CD8-positive, alpha-beta memory T cell (primary cell): Measurements from ENCODE around the gene SIL1. TPM values are rescaled to one million over a fixed set of nuclear protein-coding genes. Genes with fewer than 3 reads are reported as not detected.
"Not testable (repeated sequence)": the region's sequence is repeated elsewhere in the genome, so short reads cannot be mapped to it uniquely, and the experiment has no call there.

Experiments
- CTCF ChIA-PET: fragments of 350-600 bp; sonication (Branson Sonifier 250); formaldehyde crosslinking; loops from one replicate; lab custom pipeline; 2021; ENCODE audit warnings: antibody characterized with exemption; lab: Charles Lee
- POLR2A ChIA-PET: fragments of 350-600 bp; sonication (Branson Sonifier 250); formaldehyde crosslinking; loops from one replicate; lab custom pipeline; 2021; ENCODE audit warnings: antibody characterized with exemption; lab: Charles Lee
- DNase-seq, 5 donors: peaks; one replicate each; pipeline versions ENCODE4 v3.0.0 to v3.0.0-alpha.2; 2020 to 2022; ENCODE audit warnings: mixed read lengths in 1 of 5
- H3K27ac ChIP-seq: one replicate; pipeline ENCODE4 v1.7.0; 2013; ENCODE audit warnings: low read depth, mild to moderate bottlenecking, low read length, moderate library complexity
- H3K27me3 ChIP-seq: 2 replicates; pipeline ENCODE4 v1.7.0; 2013; ENCODE audit warnings: low read length, mild to moderate bottlenecking; ENCODE audit not compliant: insufficient read depth, poor library complexity, severe bottlenecking
- H3K36me3 ChIP-seq: 2 replicates; pipeline ENCODE4 v1.7.0; 2013; ENCODE audit warnings: mild to moderate bottlenecking, low read length, moderate library complexity; ENCODE audit not compliant: insufficient read depth
- H3K4me1 ChIP-seq: 2 replicates; pipeline ENCODE4 v1.7.0; 2013; ENCODE audit warnings: mild to moderate bottlenecking, low read length, moderate library complexity; ENCODE audit not compliant: insufficient read depth
- H3K4me3 ChIP-seq: 2 replicates; pipeline ENCODE4 v1.7.0; 2013; ENCODE audit warnings: mild to moderate bottlenecking, low read length
- H3K9me3 ChIP-seq: 2 replicates; pipeline ENCODE4 v1.7.0; 2013; ENCODE audit warnings: mild to moderate bottlenecking, low read length
- H3K27ac Mint-ChIP-seq, 8 donors: one replicate each; pipeline ENCODE4 v1.8.0; 2020 to 2021; ENCODE audit warnings: mixed read lengths in 8 of 8, mild to moderate bottlenecking in 6 of 8, inconsistent platforms in 3 of 8, moderate library complexity in 3 of 8
- H3K27me3 Mint-ChIP-seq, 2 donors: one replicate each; pipeline ENCODE4 v1.8.0; 2020 to 2021; ENCODE audit warnings: mixed read lengths in 2 of 2, mild to moderate bottlenecking in 1 of 2, moderate library complexity in 1 of 2
- H3K36me3 Mint-ChIP-seq, 3 donors: one replicate each; pipeline ENCODE4 v1.8.0; 2020 to 2021; ENCODE audit warnings: mixed read lengths in 3 of 3, inconsistent platforms in 1 of 3, mild to moderate bottlenecking in 1 of 3
- H3K4me1 Mint-ChIP-seq, 3 donors: one replicate each; pipeline ENCODE4 v1.8.0; 2020 to 2021; ENCODE audit warnings: mixed read lengths in 3 of 3, inconsistent platforms in 1 of 3, mild to moderate bottlenecking in 1 of 3
- H3K4me3 Mint-ChIP-seq, 7 donors: one replicate each; pipeline ENCODE4 v1.8.0; 2020 to 2021; ENCODE audit warnings: mixed read lengths in 7 of 7, mild to moderate bottlenecking in 6 of 7, moderate library complexity in 4 of 7, inconsistent platforms in 2 of 7
- H3K9me3 Mint-ChIP-seq, 5 donors: one replicate each; pipeline ENCODE4 v1.8.0; 2020 to 2022; ENCODE audit warnings: mixed read lengths in 5 of 5, mild to moderate bottlenecking in 3 of 5, moderate library complexity in 2 of 5, inconsistent platforms in 1 of 5
- polyA plus RNA-seq: library from polyadenylated mRNA; unstranded; fragments of 300-500 nt; fragmentation: Illumina TruSeq; gene quantifications from one replicate; pipeline ENCODE4 v1.2.3, GENCODE V29; 2021
- total RNA-seq, 2 experiments: library from RNA; stranded (reverse); gene quantifications; one replicate each; pipeline ENCODE4 v1.2.3, GENCODE V29; 2021

SIL1 gene
- total and polyA plus RNA-seq, 3 experiments from 2014 or later: 15.0 to 27.5 (median 26.6) TPM

DNA sequence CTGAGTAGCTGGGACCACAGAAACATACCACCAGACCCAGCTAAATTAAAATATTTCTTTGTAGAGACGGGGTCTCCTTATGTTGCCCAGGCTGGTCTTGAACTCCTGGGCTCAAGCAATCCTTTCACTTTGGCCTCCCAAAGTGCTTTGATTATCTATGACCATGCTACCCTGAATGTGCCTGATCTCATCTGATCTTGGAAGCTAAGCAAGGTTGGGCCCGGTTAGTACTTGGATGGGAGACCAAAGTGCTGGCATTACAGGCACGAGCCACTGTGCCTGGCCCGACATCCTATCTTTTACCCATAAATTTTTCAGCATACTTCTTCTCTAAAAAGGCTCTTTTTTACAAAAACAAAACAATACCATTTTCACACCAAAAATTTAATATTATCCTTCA, 186.0 kb downstream of the SIL1 start:
- no peaks in the 10 kb centered on the region for H3K27me3 Mint-ChIP-seq
- Histone ChIP-seq H3K36me3 (no peaks in the 10 kb centered on the region), H3K27me3 (no peaks in the 10 kb centered on the region), H3K27ac (no peak overlapping the region), H3K9me3 (no peaks in the 10 kb centered on the region), H3K4me1 (no peaks in the 10 kb centered on the region), H3K4me3 (no peak overlapping the region)
- no peak for DNase-seq
- peak overlapping the region in 2 of 8 donors; percentile 9 to 77 for H3K27ac Mint-ChIP-seq
- POLR2A ChIA-PET: no interaction called here
- CTCF ChIA-PET: interaction anchor here (0.8 kb wide), 1 partner anchor 21 kb away, joined by 3 read pairs; no protein-coding TSS in a partner anchor
- H3K4me1 Mint-ChIP-seq: peaks cover 0 to 2% (median 0%) of the 10 kb centered on the region in 3 donors
- H3K36me3 Mint-ChIP-seq: peaks cover 24 to 29% (median 24%) of the 10 kb centered on the region in 3 donors
- H3K4me3 Mint-ChIP-seq: peak overlapping the region in 2 of 7 donors; percentile 45 to 62
- H3K9me3 Mint-ChIP-seq: peaks cover 0 to 3% (median 0%) of the 10 kb centered on the region in 5 donors

DNA sequence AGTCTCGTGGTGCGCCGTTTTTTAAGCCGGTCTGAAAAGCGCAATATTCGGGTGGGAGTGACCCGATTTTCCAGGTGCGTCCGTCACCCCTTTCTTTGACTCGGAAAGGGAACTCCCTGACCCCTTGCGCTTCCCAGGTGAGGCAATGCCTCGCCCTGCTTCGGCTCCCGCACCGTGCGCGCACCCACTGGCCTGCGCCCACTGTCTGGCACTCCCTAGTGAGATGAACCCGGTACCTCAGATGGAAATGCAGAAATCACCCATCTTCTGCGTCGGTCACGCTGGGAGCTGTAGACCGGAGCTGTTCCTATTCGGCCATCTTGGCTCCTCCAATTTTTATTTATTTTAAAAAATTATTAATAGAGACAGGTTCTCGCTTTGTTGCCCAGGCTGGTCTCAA, 187.0 kb downstream of the SIL1 start:
- CTCF ChIA-PET, H3K9me3 ChIP-seq, H3K4me1 ChIP-seq, H3K36me3 ChIP-seq, H3K4me1 Mint-ChIP-seq, POLR2A ChIA-PET, H3K27me3 ChIP-seq, H3K4me3 ChIP-seq, H3K9me3 Mint-ChIP-seq, H3K27me3 Mint-ChIP-seq, H3K27ac ChIP-seq: not testable (repeated sequence)
- peak overlapping the region in 5 of 7 donors; percentile 59 to 75 (median 70) for H3K4me3 Mint-ChIP-seq
- H3K36me3 Mint-ChIP-seq: peaks cover 22% of the 10 kb centered on the region in 3 donors
- H3K27ac Mint-ChIP-seq: peak overlapping the region in 3 of 8 donors; percentile 42 to 71 (median 63)
- DNase-seq: peak in 1 of 5 donors; percentile 0

DNA sequence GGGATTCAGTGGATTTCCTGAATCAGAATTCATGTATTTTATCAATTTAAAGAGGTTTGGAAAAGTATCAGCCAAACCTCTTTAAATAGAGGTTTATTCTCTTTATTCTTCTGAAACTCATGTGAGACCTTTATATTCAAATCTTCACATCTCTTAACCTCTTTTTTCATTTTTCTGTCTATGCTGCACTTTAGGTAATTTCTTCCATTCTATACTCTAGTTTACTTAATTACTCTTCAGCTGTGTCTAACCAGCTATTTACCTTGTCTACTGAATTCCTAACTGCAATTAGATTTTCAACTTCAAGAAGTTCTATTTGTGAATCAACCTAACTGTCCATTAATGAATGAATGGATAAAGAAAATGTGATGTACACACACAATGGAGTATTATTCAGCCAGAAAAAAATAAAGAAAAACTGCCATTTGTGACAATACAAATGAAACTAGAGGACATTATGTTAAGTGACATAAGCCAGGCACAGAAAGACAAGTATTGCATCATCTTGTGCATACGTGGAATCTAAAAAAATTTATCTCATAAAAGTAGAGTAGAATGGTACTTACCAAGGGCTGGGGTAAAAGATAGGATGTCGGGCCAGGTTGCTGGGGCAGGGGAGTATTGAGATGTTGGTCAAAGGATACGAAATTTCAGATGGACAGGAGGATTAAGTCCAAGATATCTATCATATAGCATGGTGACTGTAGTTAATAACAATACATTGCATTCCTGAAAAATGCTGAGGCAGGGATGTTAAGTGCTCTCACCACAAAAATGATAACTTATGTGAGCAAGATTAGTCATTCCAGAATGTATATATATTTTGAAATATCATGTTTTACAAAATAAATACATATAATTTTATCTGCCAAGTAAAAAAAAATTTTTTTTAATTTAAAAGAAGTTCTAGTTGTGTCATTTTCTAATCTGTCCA, 193.5 kb downstream of the SIL1 start:
- H3K4me1 ChIP-seq: no peaks in the 10 kb centered on the region
- H3K27me3 ChIP-seq: no peaks in the 10 kb centered on the region
- no peak for DNase-seq
- Mint-ChIP-seq H3K9me3 (no peaks in the 10 kb centered on the region), H3K27me3 (peaks cover 0 to 1% of the 10 kb centered on the region in 2 donors), H3K4me1 (no peaks in the 10 kb centered on the region), H3K4me3 (no peak overlapping the region), H3K27ac (no peak overlapping the region), H3K36me3 (peaks cover 2 to 17% (median 6%) of the 10 kb centered on the region in 3 donors)
- no peak overlapping the region for H3K27ac ChIP-seq
- H3K36me3 ChIP-seq: no peaks in the 10 kb centered on the region
- ChIA-PET CTCF (no interaction called here), POLR2A (no interaction called here)
- H3K4me3 ChIP-seq: no peak overlapping the region
- no peaks in the 10 kb centered on the region for H3K9me3 ChIP-seq

DNA sequence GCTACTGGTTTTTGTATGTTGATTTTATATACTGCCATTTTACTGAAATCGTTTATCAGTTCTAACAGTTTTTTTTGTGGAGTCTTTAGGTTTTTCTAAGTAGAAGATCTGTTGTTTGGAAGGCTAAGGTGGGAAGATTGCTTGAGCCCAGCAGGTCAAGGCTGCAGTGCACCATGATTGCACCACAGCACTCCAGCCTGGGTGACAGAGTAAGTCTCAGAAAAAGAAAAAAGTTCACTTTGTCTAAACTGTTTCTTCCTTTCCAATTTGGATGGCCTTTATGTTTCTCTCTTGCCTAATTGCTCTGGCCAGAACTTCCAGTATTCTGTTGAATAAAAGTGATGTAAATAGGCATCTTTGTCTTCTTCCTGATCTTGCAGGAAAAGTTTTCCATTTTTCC, 198.5 kb downstream of the SIL1 start:
- no peak overlapping the region for H3K27ac ChIP-seq
- H3K4me3 Mint-ChIP-seq: no peak overlapping the region
- H3K36me3 ChIP-seq: no peaks in the 10 kb centered on the region
- H3K27ac Mint-ChIP-seq: no peak overlapping the region
- H3K9me3 ChIP-seq: no peaks in the 10 kb centered on the region
- H3K4me3 ChIP-seq: no peak overlapping the region
- H3K9me3 Mint-ChIP-seq: peaks cover 2 to 9% (median 3%) of the 10 kb centered on the region in 5 donors
- POLR2A ChIA-PET: no interaction called here
- CTCF ChIA-PET: no interaction called here
- no peak for DNase-seq
- no peaks in the 10 kb centered on the region for H3K4me1 ChIP-seq
- H3K27me3 Mint-ChIP-seq: peaks cover 0 to 1% of the 10 kb centered on the region in 2 donors
- H3K27me3 ChIP-seq: no peaks in the 10 kb centered on the region
- H3K36me3 Mint-ChIP-seq: peaks cover 6 to 28% (median 12%) of the 10 kb centered on the region in 3 donors
- no peaks in the 10 kb centered on the region for H3K4me1 Mint-ChIP-seq

DNA sequence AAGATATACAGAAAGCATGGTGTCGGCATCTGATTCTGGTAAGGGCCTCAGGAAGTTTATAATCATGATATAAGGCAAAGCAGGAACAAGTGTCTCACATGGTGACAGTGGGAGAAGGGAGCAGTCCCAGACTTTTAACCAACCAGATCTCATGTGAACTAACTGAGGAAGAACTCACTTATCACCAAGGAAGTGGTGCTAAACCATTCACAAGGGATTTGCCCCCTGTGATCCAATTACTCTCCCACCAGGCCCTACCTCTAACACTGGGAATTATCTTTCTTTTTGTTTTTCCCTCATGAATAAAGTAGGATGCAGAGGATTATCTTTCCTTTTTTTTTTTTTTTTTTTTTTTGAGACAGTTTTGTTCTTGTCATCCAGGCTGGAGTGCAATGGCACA, 199.6 kb downstream of the SIL1 start:
- H3K27me3 ChIP-seq: no peaks in the 10 kb centered on the region
- Mint-ChIP-seq H3K27me3 (peaks cover 0 to 1% of the 10 kb centered on the region in 2 donors), H3K36me3 (peaks cover 6 to 26% (median 12%) of the 10 kb centered on the region in 3 donors), H3K4me3 (no peak overlapping the region), H3K27ac (no peak overlapping the region), H3K4me1 (no peaks in the 10 kb centered on the region), H3K9me3 (peaks cover 2 to 9% (median 3%) of the 10 kb centered on the region in 5 donors)
- CTCF ChIA-PET: no interaction called here
- no peak for DNase-seq
- no peak overlapping the region for H3K4me3 ChIP-seq
- H3K9me3 ChIP-seq: no peaks in the 10 kb centered on the region
- H3K36me3 ChIP-seq: no peaks in the 10 kb centered on the region
- H3K4me1 ChIP-seq: no peaks in the 10 kb centered on the region
- H3K27ac ChIP-seq: no peak overlapping the region
- POLR2A ChIA-PET: no interaction called here

DNA sequence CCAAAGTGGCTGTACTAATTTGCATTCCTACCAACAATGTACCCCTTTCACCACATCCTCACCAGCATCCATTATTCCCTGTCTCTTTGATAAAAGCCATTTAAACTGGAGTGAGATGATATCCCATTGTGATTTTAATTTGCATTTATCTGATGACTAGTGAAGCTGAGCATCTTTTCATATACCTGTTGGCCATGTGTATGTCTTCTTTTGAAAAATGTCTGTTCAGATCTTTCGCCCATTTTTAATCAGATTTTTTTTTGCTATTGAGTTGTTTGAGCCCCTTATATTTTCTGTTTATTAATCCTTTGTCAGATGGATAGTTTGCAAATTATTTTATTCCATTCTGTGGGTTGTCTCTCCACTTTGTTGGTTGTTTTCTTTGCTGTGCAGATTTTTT, 202.0 kb downstream of the SIL1 start:
- DNase-seq: no peak
- Mint-ChIP-seq H3K36me3 (peaks cover 4 to 22% (median 9%) of the 10 kb centered on the region in 3 donors), H3K27me3 (peaks cover 0 to 1% of the 10 kb centered on the region in 2 donors), H3K4me3 (no peak overlapping the region), H3K9me3 (peaks cover 2 to 9% (median 3%) of the 10 kb centered on the region in 5 donors), H3K4me1 (no peaks in the 10 kb centered on the region), H3K27ac (peak overlapping the region in 1 of 8 donors; percentile 44)
- CTCF ChIA-PET: no interaction called here
- Histone ChIP-seq H3K9me3 (no peaks in the 10 kb centered on the region), H3K4me1 (no peaks in the 10 kb centered on the region), H3K36me3 (no peaks in the 10 kb centered on the region), H3K4me3 (no peak overlapping the region), H3K27me3 (no peaks in the 10 kb centered on the region), H3K27ac (no peak overlapping the region)
- POLR2A ChIA-PET: no interaction called here

DNA sequence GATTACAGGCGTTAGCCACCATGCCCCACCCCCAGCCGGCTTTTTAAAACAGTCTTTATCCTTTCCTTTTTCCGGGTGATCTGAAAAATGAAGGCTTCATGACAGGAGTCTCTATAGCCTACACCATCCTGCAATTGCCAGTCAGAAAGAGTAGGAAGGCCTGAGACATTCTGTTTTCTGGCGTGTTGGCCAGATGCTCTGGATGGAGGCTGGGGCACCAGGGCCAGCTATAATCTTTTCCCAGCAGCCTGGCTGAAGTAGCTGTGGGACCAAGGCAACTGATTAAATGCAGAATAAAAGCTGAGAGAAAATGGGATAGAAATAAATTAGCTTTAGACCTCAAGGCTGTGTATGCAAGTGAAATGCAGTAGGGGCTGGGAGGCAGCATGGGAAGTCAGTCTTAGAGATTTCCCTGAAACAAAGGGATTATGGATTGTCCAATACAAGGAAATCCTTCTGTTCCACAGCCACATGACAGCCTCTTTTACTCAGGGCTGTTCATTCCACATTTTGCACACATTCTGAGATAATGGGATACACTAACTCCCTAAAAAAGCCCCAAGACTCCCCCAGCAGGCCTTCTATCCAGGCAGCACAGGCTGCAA, 207.1 kb downstream of the SIL1 start:
- CTCF ChIA-PET: interaction anchor here (1.3 kb wide), 1 partner anchor 21 kb away, joined by 3 read pairs; no protein-coding TSS in a partner anchor

DNA sequence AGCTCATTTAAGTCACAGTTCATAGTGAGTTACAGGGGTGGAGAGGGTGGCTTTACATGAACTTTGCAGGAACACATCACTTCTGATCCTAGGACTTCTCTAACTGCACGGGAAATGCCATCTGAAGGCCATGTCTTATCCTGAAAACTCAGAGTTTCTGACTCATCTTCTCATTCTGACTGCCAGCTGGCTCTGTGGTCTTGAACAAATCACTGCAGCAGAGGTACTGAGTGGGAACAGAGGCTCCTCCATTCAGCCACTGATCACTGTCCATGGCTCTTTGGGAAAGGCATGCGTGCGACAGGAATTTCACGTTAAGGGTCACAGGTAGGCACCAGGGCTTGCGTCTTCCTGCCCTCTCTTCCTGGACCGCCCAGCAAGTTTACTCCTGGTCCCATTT, 208.4 kb downstream of the SIL1 start:
- H3K27me3 ChIP-seq: no peaks in the 10 kb centered on the region
- Mint-ChIP-seq H3K27ac (no peak overlapping the region), H3K36me3 (peaks cover 0 to 1% (median 0%) of the 10 kb centered on the region in 3 donors), H3K4me1 (no peaks in the 10 kb centered on the region), H3K9me3 (no peaks in the 10 kb centered on the region), H3K4me3 (no peak overlapping the region), H3K27me3 (no peaks in the 10 kb centered on the region)
- ChIA-PET CTCF (no interaction called here), POLR2A (no interaction called here)
- no peaks in the 10 kb centered on the region for H3K4me1 ChIP-seq
- no peak overlapping the region for H3K27ac ChIP-seq
- no peaks in the 10 kb centered on the region for H3K9me3 ChIP-seq
- no peak overlapping the region for H3K4me3 ChIP-seq
- DNase-seq: no peak
- no peaks in the 10 kb centered on the region for H3K36me3 ChIP-seq

More for the DNA sequence above, 207.1 kb downstream of the SIL1 start:
- Mint-ChIP-seq H3K27me3 (no peaks in the 10 kb centered on the region), H3K4me1 (no peaks in the 10 kb centered on the region), H3K4me3 (no peak overlapping the region), H3K27ac (no peak overlapping the region), H3K9me3 (peaks cover 0 to 4% (median 1%) of the 10 kb centered on the region in 5 donors), H3K36me3 (peaks cover 1 to 7% (median 2%) of the 10 kb centered on the region in 3 donors)
- POLR2A ChIA-PET: no interaction called here
- H3K9me3 ChIP-seq: no peaks in the 10 kb centered on the region
- H3K4me1 ChIP-seq: no peaks in the 10 kb centered on the region
- no peaks in the 10 kb centered on the region for H3K36me3 ChIP-seq
- H3K27ac ChIP-seq: no peak overlapping the region
- no peaks in the 10 kb centered on the region for H3K27me3 ChIP-seq
- H3K4me3 ChIP-seq: no peak overlapping the region
- no peak for DNase-seq
